GM12874 (cell line): ENCODE results near the gene VAMP8.

ENCODE experiments used
- CTCF ChIP-seq: IDR thresholded peaks from 2 replicates; pipeline ENCODE4 v1.5.1; 2011; ENCODE audit warnings: low read depth, mild to moderate bottlenecking, control low read depth, low read length, moderate library complexity; ENCODE audit not compliant: insufficient read depth

VAMP8 gene

GRCh38 chr2:85579266-85579935 is 2.0 kb downstream of the VAMP8 start:
- TF ChIP-seq CTCF: no peak

- TF ChIP-seq CTCF: no peak
Observed at GRCh38 chr2:85580206-85580605, 2.8 kb downstream of the VAMP8 start.

GRCh38 chr2:85582492-85582891 is 5.1 kb downstream of the VAMP8 start:
- TF ChIP-seq CTCF: no peak

- TF ChIP-seq CTCF: no peak
Observed at GRCh38 chr2:85583667-85584353, 6.4 kb downstream of the VAMP8 start.

GRCh38 chr2:85584354-85584856 is 7.0 kb downstream of the VAMP8 start, which contains the start of gene VAMP5:
Gene VAMP5 (plus strand): TSS chr2:85584431. CDS start chr2:85584491, 60 bp downstream.
- TF ChIP-seq CTCF: no peak

- TF ChIP-seq CTCF: no peak
Observed at GRCh38 chr2:85584857-85585780, 7.7 kb downstream of the VAMP8 start.

- no peak for TF ChIP-seq CTCF
Observed at GRCh38 chr2:85585781-85586105, 8.4 kb downstream of the VAMP8 start.
